ENCODE measurements around the gene NOG.

GRCh38 chr17:56629531-56630075 is 36.1 kb downstream of the NOG start:
- TF ChIP-seq, protein P1, sequence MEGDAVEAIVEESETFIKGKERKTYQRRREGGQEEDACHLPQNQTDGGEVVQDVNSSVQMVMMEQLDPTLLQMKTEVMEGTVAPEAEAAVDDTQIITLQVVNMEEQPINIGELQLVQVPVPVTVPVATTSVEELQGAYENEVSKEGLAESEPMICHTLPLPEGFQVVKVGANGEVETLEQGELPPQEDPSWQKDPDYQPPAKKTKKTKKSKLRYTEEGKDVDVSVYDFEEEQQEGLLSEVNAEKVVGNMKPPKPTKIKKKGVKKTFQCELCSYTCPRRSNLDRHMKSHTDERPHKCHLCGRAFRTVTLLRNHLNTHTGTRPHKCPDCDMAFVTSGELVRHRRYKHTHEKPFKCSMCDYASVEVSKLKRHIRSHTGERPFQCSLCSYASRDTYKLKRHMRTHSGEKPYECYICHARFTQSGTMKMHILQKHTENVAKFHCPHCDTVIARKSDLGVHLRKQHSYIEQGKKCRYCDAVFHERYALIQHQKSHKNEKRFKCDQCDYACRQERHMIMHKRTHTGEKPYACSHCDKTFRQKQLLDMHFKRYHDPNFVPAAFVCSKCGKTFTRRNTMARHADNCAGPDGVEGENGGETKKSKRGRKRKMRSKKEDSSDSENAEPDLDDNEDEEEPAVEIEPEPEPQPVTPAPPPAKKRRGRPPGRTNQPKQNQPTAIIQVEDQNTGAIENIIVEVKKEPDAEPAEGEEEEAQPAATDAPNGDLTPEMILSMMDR (IDR thresholded peaks at IDR 0.05) = no peak
- no peak for TF ChIP-seq POLR2A (IDR thresholded peaks at IDR 0.05)
